HG03196 (cell line): ENCODE measurements around the gene C20orf144.

Experiments used
- ATAC-seq: cut with Tn5 transposase; IDR thresholded peaks from one replicate; pipeline ENCODE4 v1.9.1; 2021; ENCODE audit not compliant: unreplicated experiment

Gene C20orf144

GRCh38 chr20:33649201-33649681 is 12.9 kb upstream of the C20orf144 start:
- no peak for ATAC-seq

- ATAC-seq: no peak
Measured at GRCh38 chr20:33650111-33650752, 11.9 kb upstream of the C20orf144 start.

GRCh38 chr20:33650753-33651561 is 11.2 kb upstream of the C20orf144 start:
- no peak for ATAC-seq

GRCh38 chr20:33651562-33652048 is 10.5 kb upstream of the C20orf144 start:
- ATAC-seq: no peak

- ATAC-seq: no peak
Measured at GRCh38 chr20:33653218-33653899, 8.8 kb upstream of the C20orf144 start.

GRCh38 chr20:33653900-33654596 is 8.1 kb upstream of the C20orf144 start:
- no peak for ATAC-seq

GRCh38 chr20:33654680-33655161 is 7.4 kb upstream of the C20orf144 start:
- ATAC-seq: no peak

- ATAC-seq: no peak
Measured at GRCh38 chr20:33655164-33655563, 7.0 kb upstream of the C20orf144 start.

- no peak for ATAC-seq
Measured at GRCh38 chr20:33656010-33656782, 5.9 kb upstream of the C20orf144 start.

GRCh38 chr20:33656783-33657703 is 5.1 kb upstream of the C20orf144 start:
- no peak for ATAC-seq

- ATAC-seq: no peak
Measured at GRCh38 chr20:33657704-33658095, 4.4 kb upstream of the C20orf144 start.

GRCh38 chr20:33658510-33658909 is 3.6 kb upstream of the C20orf144 start:
- ATAC-seq: no peak

- ATAC-seq: no peak
Measured at GRCh38 chr20:33658929-33659328, 3.2 kb upstream of the C20orf144 start.

- ATAC-seq: no peak
Measured at GRCh38 chr20:33659341-33660034, 2.6 kb upstream of the C20orf144 start.

GRCh38 chr20:33660035-33660684 is 2.0 kb upstream of the C20orf144 start:
- no peak for ATAC-seq

GRCh38 chr20:33660685-33661058 is 1.5 kb upstream of the C20orf144 start:
- no peak for ATAC-seq

- no peak for ATAC-seq
Measured at GRCh38 chr20:33663161-33664084, 1.3 kb downstream of the C20orf144 start.
